Fibroblast of skin of scalp (primary cell): Measurements from ENCODE around the gene DDT.
"Not testable (repeated sequence)": the region's sequence is repeated elsewhere in the genome, so short reads cannot be mapped to it uniquely, and the experiment has no call there.

ENCODE experiments used
- DNase-seq: peaks from one replicate; pipeline ENCODE4 v3.0.0-alpha.2; 2013

The DDT gene

GRCh38 chr22:23952794-23953405 lies 21.3 kb downstream of the DDT start:
- DNase-seq: not testable (repeated sequence)

DNA sequence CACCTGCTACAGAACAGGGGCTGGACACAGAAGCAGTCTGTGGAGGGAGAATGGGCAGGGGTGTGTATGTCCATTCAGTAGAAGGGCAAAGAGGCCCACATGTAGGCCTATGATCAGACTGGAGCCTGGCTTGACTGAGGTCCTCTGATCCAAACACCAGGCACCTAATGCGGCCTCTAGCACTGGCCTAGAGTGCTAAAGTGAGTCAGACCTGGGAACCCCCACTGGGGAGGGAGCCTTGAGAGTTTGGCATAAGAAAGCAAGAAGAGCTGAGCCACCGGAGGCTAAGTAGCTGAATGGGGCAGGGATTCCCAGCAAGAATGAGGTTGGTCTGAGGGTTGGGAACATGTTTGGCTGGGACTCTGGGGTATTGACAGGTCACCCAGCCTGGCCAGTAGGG lies 22.9 kb downstream of the DDT start:
- DNase-seq: not testable (repeated sequence)

- not testable (repeated sequence) for DNase-seq
Measured at GRCh38 chr22:23949764-23950163, 24.5 kb downstream of the DDT start.

DNA sequence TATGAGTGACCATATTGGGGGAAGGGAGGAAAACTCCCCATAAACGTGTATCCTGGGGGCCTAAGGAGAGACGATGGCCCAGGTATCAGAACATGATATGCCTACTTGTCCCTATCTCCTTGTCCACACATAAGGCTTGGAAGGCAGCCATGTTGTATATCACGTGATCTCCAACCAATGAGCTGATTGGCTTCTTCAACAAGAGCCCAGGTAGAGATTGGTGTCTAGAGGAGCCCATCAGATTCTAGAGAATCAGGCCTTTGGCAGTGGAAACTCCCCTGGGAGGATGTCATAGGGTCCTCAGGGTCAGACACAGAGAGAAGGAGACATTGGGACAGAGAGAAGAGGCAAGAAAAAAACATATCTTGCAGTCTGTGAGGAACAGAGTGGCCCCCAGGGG lies 26.9 kb downstream of the DDT start:
- DNase-seq: not testable (repeated sequence)

- DNase-seq: not testable (repeated sequence)
Measured at GRCh38 chr22:23940166-23940565, 34.1 kb downstream of the DDT start.

- no peak for DNase-seq
Measured at GRCh38 chr22:23939017-23939357, 35.3 kb downstream of the DDT start.

GRCh38 chr22:23938328-23939016 lies 35.8 kb downstream of the DDT start:
- DNase-seq: no peak

DNA sequence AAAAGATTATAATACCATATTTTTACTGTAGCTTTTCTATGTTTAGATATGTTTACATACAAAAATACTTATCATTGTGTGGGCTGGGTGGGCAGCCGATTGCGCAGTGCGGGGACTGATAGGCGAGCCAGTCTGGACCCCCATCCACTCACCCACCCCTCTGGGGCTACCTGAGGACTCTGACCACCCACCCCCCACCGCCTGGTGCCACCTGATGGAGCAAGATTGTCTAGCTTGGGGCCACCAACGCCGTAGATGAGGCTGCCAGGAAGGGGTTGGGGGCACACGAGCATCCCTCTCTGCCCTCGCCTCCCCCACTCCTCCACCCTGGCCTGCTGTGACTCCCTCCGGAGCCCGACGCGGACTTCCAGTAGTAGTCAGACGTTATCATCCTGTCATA lies 47.7 kb downstream of the DDT start:
- DNase-seq: no peak

DNA sequence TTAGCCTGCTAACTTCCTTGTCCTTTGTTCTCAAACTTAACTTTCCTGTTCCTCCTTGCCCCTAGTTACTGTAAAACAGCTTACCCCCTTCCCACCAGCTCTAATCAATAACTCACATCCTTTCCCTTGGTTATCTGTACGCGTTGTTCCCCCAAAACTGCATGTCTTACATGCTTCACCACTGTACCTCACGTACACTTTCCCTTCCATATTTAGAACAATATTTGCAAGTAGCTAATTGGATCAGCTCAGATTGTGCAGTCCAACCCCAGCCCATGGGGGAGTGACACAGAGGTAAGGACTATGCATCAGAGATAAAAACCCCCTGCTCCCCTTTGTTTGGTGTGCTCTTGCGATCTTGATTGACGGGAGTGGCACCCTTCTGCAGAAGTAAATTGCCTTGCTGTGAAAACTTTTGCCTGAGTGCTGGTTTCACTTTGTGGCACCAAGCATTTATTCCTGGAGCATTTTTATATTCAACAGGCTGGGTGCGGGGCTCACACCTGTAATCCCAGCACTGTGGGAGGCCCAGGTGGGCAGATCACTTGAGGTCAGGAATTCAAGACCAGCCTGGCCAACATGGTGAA lies 49.1 kb downstream of the DDT start:
- no peak for DNase-seq

GRCh38 chr22:23922921-23923320 lies 51.3 kb downstream of the DDT start:
- no peak for DNase-seq

- peak; percentile 15 for DNase-seq
Measured at GRCh38 chr22:23921586-23922201, 52.5 kb downstream of the DDT start.
